Sigmoid colon (tissue), 7 donors: Measurements from ENCODE around the gene WSB1. TPM values are rescaled to one million over a fixed set of nuclear protein-coding genes. Genes with fewer than 3 reads are reported as not detected.
"Not testable (repeated sequence)": the region's sequence is repeated elsewhere in the genome, so short reads cannot be mapped to it uniquely, and the experiment has no call there.

Source experiments
- DNase-seq: peaks from one replicate; pipeline ENCODE4 v3.0.0-alpha.2; 2019
- H3K27ac ChIP-seq, 4 donors: fragments of 200-600 bp; sonication (generic); one replicate each; pipeline ENCODE4 v1.5.1; 2016 to 2019; ENCODE audit warnings: mild to moderate bottlenecking in 1 of 4
- H3K27me3 ChIP-seq, 3 donors: fragments of 200-600 bp; sonication (generic); one replicate each; pipeline ENCODE4 v1.5.1; 2019; ENCODE audit warnings: mild to moderate bottlenecking in 1 of 3
- H3K36me3 ChIP-seq, 4 donors: fragments of 200-600 bp; sonication (generic); one replicate each; pipeline ENCODE4 v1.5.1; 2016 to 2019
- H3K4me1 ChIP-seq, 4 donors: fragments of 200-600 bp; sonication (generic); one replicate each; pipeline ENCODE4 v1.5.1; 2017 to 2019
- H3K4me3 ChIP-seq, 4 donors: fragments of 200-600 bp; sonication (generic); one replicate each; pipeline ENCODE4 v1.5.1; 2017 to 2019; ENCODE audit warnings: mild to moderate bottlenecking in 2 of 4, moderate library complexity in 1 of 4
- H3K9me3 ChIP-seq, 4 donors: fragments of 200-600 bp in 3 of 4; sonication (generic) in 3 of 4; one replicate each; pipeline versions ENCODE4 v1.5.1 to v1.6.1; 2013 to 2019
- CTCF ChIP-seq, 4 experiments: fragments of 450-650 bp in 3 of 4; fragments of 200-600 bp in 1 of 4; IDR thresholded peaks; one replicate each; pipeline ENCODE4 v1.5.1; 2016 to 2019; ENCODE audit warnings: antibody characterized with exemption in 4 of 4, mild to moderate bottlenecking in 3 of 4, moderate library complexity in 2 of 4
- EP300 ChIP-seq, 4 donors: sonication (generic); formaldehyde crosslinking; IDR thresholded peaks; one replicate each; pipeline ENCODE4 v1.6.1; 2017; ENCODE audit warnings: antibody characterized with exemption in 4 of 4
- POLR2A ChIP-seq, 2 donors: fragments of 450-650 bp; IDR thresholded peaks; one replicate each; pipeline ENCODE4 v1.6.1; 2016; ENCODE audit warnings: antibody characterized with exemption in 2 of 2, mild to moderate bottlenecking in 2 of 2, moderate library complexity in 2 of 2
- POLR2AphosphoS5 ChIP-seq, 4 donors: sonication (generic); formaldehyde crosslinking; IDR thresholded peaks; one replicate each; pipeline ENCODE4 v1.6.1; 2017; ENCODE audit warnings: antibody characterized with exemption in 4 of 4
- WGBS, 2 donors: extraction: QIAGEN DNeasy Blood & Tissue Kit; methylation state at CpG; one replicate each; pipeline ENCODE4 v1.1.7; 2013; 5-methylcytosine and 5-hydroxymethylcytosine counted together
- intact Hi-C: fragments of 100-400 bp; cut with DNase I; formaldehyde crosslinking; loops from one replicate; pipeline ENCODE4 v1.15.1; 2023
- polyA plus RNA-seq, 3 donors: library from polyadenylated mRNA; stranded (reverse); fragments of 200-250 nt; gene quantifications; one replicate each; pipeline ENCODE4 v1.2.3, GENCODE V29; 2013
- total RNA-seq, 4 donors: library from RNA; depleted of rRNA; stranded (reverse); fragments of >200 nt; gene quantifications; one replicate each; pipeline ENCODE4 v1.1.0, GENCODE V29; 2016
- donor health status: healthy with polysubstance abuse.
- donor health status: Bipolar disorder and iron deficiency.
- donor health status: healthy.

The WSB1 gene
- total and polyA plus RNA-seq, 7 donors: 23.4 to 240 (median 111) TPM

DNA sequence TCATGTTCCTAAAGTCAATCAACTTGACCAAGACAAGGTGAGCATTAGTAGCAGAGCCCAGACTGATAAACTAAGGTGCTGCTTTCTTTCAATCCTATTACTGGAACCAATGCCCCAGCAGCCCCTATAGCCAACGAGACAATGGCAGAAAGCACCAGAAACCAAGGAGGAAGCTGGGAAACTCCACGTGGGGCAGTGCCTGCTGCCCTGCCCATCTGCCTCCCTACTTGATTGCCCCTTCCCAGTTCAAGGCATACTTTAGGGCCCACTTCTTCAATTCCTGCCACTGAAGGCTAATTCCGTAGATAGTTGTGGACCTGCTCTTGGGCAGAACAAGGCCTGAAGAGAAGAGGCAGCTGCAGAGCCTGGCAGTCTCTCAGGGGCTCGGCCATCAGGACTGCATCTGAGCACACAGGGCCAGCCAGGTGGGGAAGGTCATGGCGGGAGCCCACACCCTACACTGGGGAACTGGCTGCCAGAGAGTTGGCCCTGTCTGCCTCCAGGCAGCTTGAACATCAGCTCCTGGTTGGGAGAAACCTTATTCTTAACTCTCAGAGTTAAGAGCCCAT, 30.9 kb downstream of the WSB1 start:
- H3K4me1 ChIP-seq: peaks cover 0 to 45% (median 36%) of the 10 kb centered on the region in 4 donors
- WGBS, 2 donors: 71 to 84% methylated on average over 5 of the region's 5 CpGs
- H3K36me3 ChIP-seq: no peaks in the 10 kb centered on the region
- H3K9me3 ChIP-seq: no peaks in the 10 kb centered on the region
- H3K27ac ChIP-seq: peak overlapping the region in 1 of 4 donors; percentile 53
- H3K27me3 ChIP-seq: no peaks in the 10 kb centered on the region
- DNase-seq: peak; percentile 58
- intact Hi-C loops: no loop called here
- no peak overlapping the region for H3K4me3 ChIP-seq
- TF ChIP-seq POLR2AphosphoS5 (IDR thresholded peaks at IDR 0.05) (no peak), POLR2A (IDR thresholded peaks at IDR 0.05) (no peak), EP300 (IDR thresholded peaks at IDR 0.05) (no peak), CTCF (IDR thresholded peaks at IDR 0.05) (no peak)

- intact Hi-C loops: no loop called here
- Histone ChIP-seq H3K36me3 (no peaks in the 10 kb centered on the region), H3K27me3 (no peaks in the 10 kb centered on the region), H3K27ac (no peak overlapping the region), H3K4me1 (peaks cover 0 to 33% (median 28%) of the 10 kb centered on the region in 4 donors), H3K4me3 (no peak overlapping the region), H3K9me3 (no peaks in the 10 kb centered on the region)
- TF ChIP-seq EP300 (IDR thresholded peaks at IDR 0.05): no peak
- no peak for TF ChIP-seq POLR2AphosphoS5 (IDR thresholded peaks at IDR 0.05)
- no peak for TF ChIP-seq POLR2A (IDR thresholded peaks at IDR 0.05)
- TF ChIP-seq CTCF (IDR thresholded peaks at IDR 0.05): no peak
- no peak for DNase-seq
- WGBS, 2 donors: 63 to 83% methylated on average over 2 of the region's 2 CpGs
Observed at GRCh38 chr17:27326051-27326450, 32.1 kb downstream of the WSB1 start.

GRCh38 chr17:27326585-27326984, 32.7 kb downstream of the WSB1 start:
- Histone ChIP-seq H3K4me1 (peaks cover 0 to 28% (median 26%) of the 10 kb centered on the region in 4 donors), H3K4me3 (no peak overlapping the region), H3K36me3 (no peaks in the 10 kb centered on the region), H3K9me3 (no peaks in the 10 kb centered on the region), H3K27ac (no peak overlapping the region), H3K27me3 (no peaks in the 10 kb centered on the region)
- WGBS, 2 donors: 89 to 98% methylated on average over 1 of the region's 1 CpG
- TF ChIP-seq EP300 (IDR thresholded peaks at IDR 0.05): no peak
- TF ChIP-seq POLR2AphosphoS5 (IDR thresholded peaks at IDR 0.05): no peak
- TF ChIP-seq POLR2A (IDR thresholded peaks at IDR 0.05): no peak
- no peak for TF ChIP-seq CTCF (IDR thresholded peaks at IDR 0.05)
- intact Hi-C loops: no loop called here
- DNase-seq: no peak

- no peak overlapping the region for H3K27ac ChIP-seq
- 84 to 88% methylated on average over 7 of the region's 7 CpGs for WGBS, 2 donors
- intact Hi-C loops: no loop called here
- H3K4me1 ChIP-seq: peaks cover 0 to 33% (median 31%) of the 10 kb centered on the region in 4 donors
- H3K4me3 ChIP-seq: no peak overlapping the region
- TF ChIP-seq POLR2A (IDR thresholded peaks at IDR 0.05): no peak
- TF ChIP-seq POLR2AphosphoS5 (IDR thresholded peaks at IDR 0.05): no peak
- TF ChIP-seq CTCF (IDR thresholded peaks at IDR 0.05): no peak
- TF ChIP-seq EP300 (IDR thresholded peaks at IDR 0.05): no peak
- H3K9me3 ChIP-seq: no peaks in the 10 kb centered on the region
- H3K27me3 ChIP-seq: no peaks in the 10 kb centered on the region
- H3K36me3 ChIP-seq: no peaks in the 10 kb centered on the region
- no peak for DNase-seq
Observed at GRCh38 chr17:27327397-27327796, 33.5 kb downstream of the WSB1 start.

GRCh38 chr17:27327871-27328270, 34.0 kb downstream of the WSB1 start:
- intact Hi-C loops: no loop called here
- DNase-seq: no peak
- Histone ChIP-seq H3K9me3 (no peaks in the 10 kb centered on the region), H3K27me3 (no peaks in the 10 kb centered on the region), H3K4me1 (peaks cover 0 to 36% (median 32%) of the 10 kb centered on the region in 4 donors), H3K27ac (no peak overlapping the region), H3K36me3 (no peaks in the 10 kb centered on the region), H3K4me3 (no peak overlapping the region)
- WGBS, 2 donors: 89 to 91% methylated on average over 4 of the region's 4 CpGs
- TF ChIP-seq EP300 (IDR thresholded peaks at IDR 0.05): peak in 1 of 4 donors; percentile 29
- no peak for TF ChIP-seq POLR2A (IDR thresholded peaks at IDR 0.05)
- TF ChIP-seq POLR2AphosphoS5 (IDR thresholded peaks at IDR 0.05): peak in 1 of 4 donors; percentile 54

DNA sequence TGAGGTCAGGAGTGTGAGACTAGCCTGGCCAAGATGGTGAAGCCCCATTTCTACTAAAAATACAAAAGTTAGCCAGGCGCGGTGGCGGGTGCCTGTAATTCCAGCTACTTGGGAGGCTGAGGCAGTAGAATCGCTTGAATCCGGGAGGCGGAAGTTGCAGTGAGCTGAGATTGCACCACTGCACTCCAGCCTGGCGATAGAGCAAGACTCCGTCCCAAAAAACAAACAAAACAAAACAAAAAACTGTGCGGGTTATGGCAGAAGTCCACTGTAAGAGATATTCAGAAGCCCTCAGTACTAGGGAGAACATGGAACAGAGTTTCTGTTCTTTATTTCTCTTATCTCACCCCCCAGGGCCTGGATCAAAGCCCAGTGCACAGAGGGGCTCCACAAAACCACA, 34.8 kb downstream of the WSB1 start:
- H3K36me3 ChIP-seq, H3K9me3 ChIP-seq, H3K27me3 ChIP-seq, intact Hi-C loops, H3K27ac ChIP-seq, DNase-seq, H3K4me3 ChIP-seq: not testable (repeated sequence)
- H3K4me1 ChIP-seq: peaks cover 0 to 34% (median 28%) of the 10 kb centered on the region in 4 donors
- 83 to 94% methylated on average over 9 of the region's 9 CpGs for WGBS, 2 donors
